Tibial nerve (tissue), 4 donors: ENCODE data around the gene TMEM8B.

Source experiments
- CTCF ChIP-seq, 5 experiments: fragments of 200-600 bp in 3 of 5; fragments of 450-650 bp in 2 of 5; sonication (generic) in 3 of 5; IDR thresholded peaks; one replicate each; pipeline ENCODE4 v1.5.1; 2016 to 2019; ENCODE audit warnings: antibody characterized with exemption in 5 of 5, mild to moderate bottlenecking in 3 of 5, moderate library complexity in 2 of 5
- EP300 ChIP-seq, 2 donors: sonication (generic); formaldehyde crosslinking; IDR thresholded peaks; one replicate each; pipeline ENCODE4 v1.6.1; 2017; ENCODE audit warnings: antibody characterized with exemption in 2 of 2, mild to moderate bottlenecking in 1 of 2
- POLR2A ChIP-seq, 2 donors: fragments of 450-650 bp; IDR thresholded peaks; one replicate each; pipeline ENCODE4 v1.6.1; 2017; ENCODE audit warnings: antibody characterized with exemption in 2 of 2, mild to moderate bottlenecking in 2 of 2, moderate library complexity in 2 of 2

- TF ChIP-seq CTCF (IDR thresholded peaks at IDR 0.05) (no peak), EP300 (IDR thresholded peaks at IDR 0.05) (no peak), POLR2A (IDR thresholded peaks at IDR 0.05) (no peak)
Observed at GRCh38 chr9:35829764-35830096, 702 bp downstream of the TMEM8B start.
